Karpas-422 (cell line): ENCODE data around the gene TMC8. TPM values are rescaled to one million over a fixed set of nuclear protein-coding genes. Genes with fewer than 3 reads are reported as not detected.

Source experiments
- DNase-seq: peaks from one replicate; pipeline ENCODE4 v3.0.0-alpha.2; 2015
- H2AFZ ChIP-seq: fragments of 200-600 bp; sonication (generic); 2 replicates; pipeline ENCODE4 v1.6.1; 2014; ENCODE audit warnings: antibody characterized with exemption, low read length, mixed read lengths
- H3K27ac ChIP-seq: fragments of 200-600 bp; sonication (generic); 2 replicates; pipeline ENCODE4 v1.5.1; 2014; ENCODE audit warnings: mild to moderate bottlenecking, low read length, moderate library complexity
- H3K27me3 ChIP-seq: fragments of 200-600 bp; sonication (generic); 2 replicates; pipeline ENCODE4 v1.6.1; 2014; ENCODE audit warnings: low read length, mixed read lengths
- H3K36me3 ChIP-seq: fragments of 200-600 bp; sonication (generic); 2 replicates; pipeline ENCODE4 v1.6.1; 2014; ENCODE audit warnings: low read length, mixed read lengths; ENCODE audit not compliant: insufficient read depth
- H3K4me1 ChIP-seq: fragments of 200-600 bp; sonication (generic); 2 replicates; pipeline ENCODE4 v1.6.1; 2014; ENCODE audit warnings: mild to moderate bottlenecking, low read length, mixed read lengths
- H3K4me2 ChIP-seq: fragments of 200-600 bp; sonication (generic); 2 replicates; pipeline ENCODE4 v1.6.1; 2014; ENCODE audit warnings: low read length, low read depth, mild to moderate bottlenecking; ENCODE audit not compliant: poor library complexity, severe bottlenecking
- H3K4me3 ChIP-seq: fragments of 200-600 bp; sonication (generic); 2 replicates; pipeline ENCODE4 v1.5.1; 2014; ENCODE audit warnings: mild to moderate bottlenecking, antibody characterized with exemption, low read length, mixed read lengths
- H3K79me2 ChIP-seq: fragments of 200-600 bp; sonication (generic); 2 replicates; pipeline ENCODE4 v1.6.1; 2014; ENCODE audit warnings: mild to moderate bottlenecking, low read length, mixed read lengths
- H3K9ac ChIP-seq: fragments of 200-600 bp; sonication (generic); 2 replicates; pipeline ENCODE4 v1.6.0; 2014; ENCODE audit warnings: low read length
- H3K9me2 ChIP-seq: fragments of 200-600 bp; sonication (generic), shearing (Covaris generic); replicated peaks from 2 replicates; pipeline ENCODE4 v1.6.0; 2014; ENCODE audit warnings: mild to moderate bottlenecking, low read length, moderate library complexity; ENCODE audit not compliant: insufficient read depth
- H3K9me3 ChIP-seq: fragments of 300-700, 200-600 bp; sonication (generic); 2 replicates; pipeline ENCODE4 v1.6.1; 2014; ENCODE audit warnings: low read length, mixed read lengths
- H4K20me1 ChIP-seq: fragments of 200-600 bp; sonication (generic); 2 replicates; pipeline ENCODE4 v1.6.1; 2014; ENCODE audit warnings: mild to moderate bottlenecking, antibody characterized with exemption, low read length, low read depth; ENCODE audit not compliant: insufficient read depth
- total RNA-seq: library from RNA; depleted of rRNA; stranded (reverse); fragments of >200 nt; shearing (Covaris generic); gene quantifications from 2 replicates; pipeline ENCODE4 v1.2.3, GENCODE V29; 2014; ENCODE audit warnings: low replicate concordance

The TMC8 gene
- total RNA-seq, 1 experiment from 2014 or later, result 57.9 TPM

- no peak overlapping the region for H3K27ac ChIP-seq
- H3K79me2 ChIP-seq, result no peaks in the 10 kb centered on the region
- H3K4me1 ChIP-seq, result no peaks in the 10 kb centered on the region
- H3K4me3 ChIP-seq, result no peak overlapping the region
- H3K36me3 ChIP-seq, result no peaks in the 10 kb centered on the region
- H3K27me3 ChIP-seq, result no peaks in the 10 kb centered on the region
- no peaks in the 10 kb centered on the region for H3K9me3 ChIP-seq
- H4K20me1 ChIP-seq, result no peaks in the 10 kb centered on the region
- no peak overlapping the region for H2AFZ ChIP-seq
- H3K9me2 ChIP-seq, result no peaks in the 10 kb centered on the region
- no peak overlapping the region for H3K9ac ChIP-seq
- H3K4me2 ChIP-seq, result no peak overlapping the region
- no peak for DNase-seq
These were observed 35.5 kb upstream of the TMC8 start for GRCh38 chr17:78095035-78095434.

- H3K27me3 ChIP-seq, result no peaks in the 10 kb centered on the region
- no peaks in the 10 kb centered on the region for H3K79me2 ChIP-seq
- DNase-seq, result no peak
- no peak overlapping the region for H3K9ac ChIP-seq
- no peak overlapping the region for H3K27ac ChIP-seq
- H3K9me2 ChIP-seq, result no peaks in the 10 kb centered on the region
- no peak overlapping the region for H3K4me3 ChIP-seq
- no peak overlapping the region for H2AFZ ChIP-seq
- no peak overlapping the region for H3K4me2 ChIP-seq
- H4K20me1 ChIP-seq, result no peaks in the 10 kb centered on the region
- H3K9me3 ChIP-seq, result no peaks in the 10 kb centered on the region
- no peaks in the 10 kb centered on the region for H3K36me3 ChIP-seq
- no peaks in the 10 kb centered on the region for H3K4me1 ChIP-seq
These were observed 34.5 kb upstream of the TMC8 start for GRCh38 chr17:78096093-78096492.

GRCh38 chr17:78101112-78101511 is 29.5 kb upstream of the TMC8 start:
- no peak overlapping the region for H2AFZ ChIP-seq
- H3K36me3 ChIP-seq, result no peaks in the 10 kb centered on the region; the same call in 1 of the 2 replicates
- no peak overlapping the region for H3K4me2 ChIP-seq
- no peak overlapping the region for H3K9ac ChIP-seq
- H4K20me1 ChIP-seq, result no peaks in the 10 kb centered on the region
- H3K79me2 ChIP-seq, result no peaks in the 10 kb centered on the region
- H3K9me2 ChIP-seq, result no peaks in the 10 kb centered on the region
- H3K27me3 ChIP-seq, result no peaks in the 10 kb centered on the region
- H3K27ac ChIP-seq, result no peak overlapping the region
- no peaks in the 10 kb centered on the region for H3K9me3 ChIP-seq
- no peak overlapping the region for H3K4me3 ChIP-seq
- DNase-seq, result no peak
- no peaks in the 10 kb centered on the region for H3K4me1 ChIP-seq

GRCh38 chr17:78101542-78101941 is 29.0 kb upstream of the TMC8 start:
- H3K36me3 ChIP-seq, result no peaks in the 10 kb centered on the region; the same call in 1 of the 2 replicates
- no peak for DNase-seq
- no peaks in the 10 kb centered on the region for H3K9me3 ChIP-seq
- no peak overlapping the region for H3K4me3 ChIP-seq
- no peak overlapping the region for H3K4me2 ChIP-seq
- no peak overlapping the region for H3K9ac ChIP-seq
- H3K27ac ChIP-seq, result no peak overlapping the region
- H3K79me2 ChIP-seq, result no peaks in the 10 kb centered on the region
- no peaks in the 10 kb centered on the region for H3K27me3 ChIP-seq
- H4K20me1 ChIP-seq, result no peaks in the 10 kb centered on the region
- no peaks in the 10 kb centered on the region for H3K4me1 ChIP-seq
- H2AFZ ChIP-seq, result no peak overlapping the region
- no peaks in the 10 kb centered on the region for H3K9me2 ChIP-seq

- H3K27ac ChIP-seq, result no peak overlapping the region
- no peaks in the 10 kb centered on the region; the same call in 1 of the 2 replicates for H3K36me3 ChIP-seq
- H3K9me3 ChIP-seq, result no peaks in the 10 kb centered on the region
- H3K4me1 ChIP-seq, result no peaks in the 10 kb centered on the region
- H2AFZ ChIP-seq, result no peak overlapping the region
- H3K4me3 ChIP-seq, result no peak overlapping the region
- no peak overlapping the region for H3K9ac ChIP-seq
- no peaks in the 10 kb centered on the region; the same call in 1 of the 2 replicates for H4K20me1 ChIP-seq
- H3K4me2 ChIP-seq, result no peak overlapping the region
- DNase-seq, result no peak
- no peaks in the 10 kb centered on the region for H3K79me2 ChIP-seq
- H3K27me3 ChIP-seq, result no peaks in the 10 kb centered on the region
- H3K9me2 ChIP-seq, result no peaks in the 10 kb centered on the region
These were observed 27.3 kb upstream of the TMC8 start for GRCh38 chr17:78103311-78103710.

- DNase-seq, result no peak
- Histone ChIP-seq H3K79me2 (no peaks in the 10 kb centered on the region), H3K27me3 (no peaks in the 10 kb centered on the region), H3K36me3 (no peaks in the 10 kb centered on the region; the same call in 1 of the 2 replicates), H3K27ac (no peak overlapping the region), H2AFZ (no peak overlapping the region), H3K9me2 (no peaks in the 10 kb centered on the region), H3K4me2 (no peak overlapping the region), H3K9ac (no peak overlapping the region), H3K9me3 (no peaks in the 10 kb centered on the region), H4K20me1 (no peaks in the 10 kb centered on the region; the same call in 1 of the 2 replicates), H3K4me1 (no peaks in the 10 kb centered on the region), H3K4me3 (no peak overlapping the region)
These were observed 26.0 kb upstream of the TMC8 start for GRCh38 chr17:78104540-78104941.

GRCh38 chr17:78105101-78105500 is 25.5 kb upstream of the TMC8 start:
- no peaks in the 10 kb centered on the region for H3K79me2 ChIP-seq
- no peak overlapping the region for H3K4me3 ChIP-seq
- H3K4me2 ChIP-seq, result no peak overlapping the region

GRCh38 chr17:78105551-78105950 is 25.0 kb upstream of the TMC8 start:
- H3K4me2 ChIP-seq, result no peak overlapping the region
- no peak overlapping the region for H3K9ac ChIP-seq
- H3K27me3 ChIP-seq, result no peaks in the 10 kb centered on the region
- no peaks in the 10 kb centered on the region for H3K9me3 ChIP-seq
- H3K9me2 ChIP-seq, result no peaks in the 10 kb centered on the region
- peaks cover 3% of the 10 kb centered on the region for H3K36me3 ChIP-seq
- H3K4me3 ChIP-seq, result no peak overlapping the region
- H4K20me1 ChIP-seq, result no peaks in the 10 kb centered on the region; the same call in 1 of the 2 replicates
- no peak for DNase-seq
- H3K79me2 ChIP-seq, result no peaks in the 10 kb centered on the region
- no peak overlapping the region for H3K27ac ChIP-seq
- H3K4me1 ChIP-seq, result no peaks in the 10 kb centered on the region
- H2AFZ ChIP-seq, result no peak overlapping the region

More at GRCh38 chr17:78105101-78105500, 25.5 kb upstream of the TMC8 start:
- no peak for DNase-seq
- H3K9ac ChIP-seq, result no peak overlapping the region
- H3K27ac ChIP-seq, result no peak overlapping the region
- no peaks in the 10 kb centered on the region for H3K27me3 ChIP-seq
- H3K36me3 ChIP-seq, result no peaks in the 10 kb centered on the region; the same call in 1 of the 2 replicates
- H3K9me3 ChIP-seq, result no peaks in the 10 kb centered on the region
- no peak overlapping the region for H2AFZ ChIP-seq
- no peaks in the 10 kb centered on the region; the same call in 1 of the 2 replicates for H4K20me1 ChIP-seq
- H3K4me1 ChIP-seq, result no peaks in the 10 kb centered on the region
- H3K9me2 ChIP-seq, result no peaks in the 10 kb centered on the region

GRCh38 chr17:78106211-78106610 is 24.4 kb upstream of the TMC8 start:
- H3K79me2 ChIP-seq, result no peaks in the 10 kb centered on the region
- H3K9me2 ChIP-seq, result no peaks in the 10 kb centered on the region
- no peak overlapping the region for H2AFZ ChIP-seq
- no peak overlapping the region for H3K9ac ChIP-seq
- no peaks in the 10 kb centered on the region for H3K27me3 ChIP-seq
- peaks cover 3% of the 10 kb centered on the region; the same call in 1 of the 2 replicates for H4K20me1 ChIP-seq
- no peaks in the 10 kb centered on the region for H3K4me1 ChIP-seq
- no peaks in the 10 kb centered on the region for H3K9me3 ChIP-seq
- DNase-seq, result no peak
- no peak overlapping the region for H3K4me3 ChIP-seq
- no peak overlapping the region for H3K4me2 ChIP-seq
- no peak overlapping the region for H3K27ac ChIP-seq
- peaks cover 7% of the 10 kb centered on the region for H3K36me3 ChIP-seq
